H1 (cell line): ENCODE data around the gene FHL2. TPM values are rescaled to one million over a fixed set of nuclear protein-coding genes. Genes with fewer than 3 reads are reported as not detected.
A peak's percentile ranks its signal among the peaks of the same experiment; 100 is the strongest.

Source experiments
- BACH1 ChIP-seq: IDR thresholded peaks from 2 replicates; pipeline ENCODE4 v1.6.1; 2012; ENCODE audit warnings: low read length, improper control_type of control experiment
- GABPA ChIP-seq: IDR thresholded peaks from 2 replicates; pipeline ENCODE4 v1.6.1; 2011; ENCODE audit warnings: mild to moderate bottlenecking, low read length, moderate library complexity, borderline replicate concordance; ENCODE audit not compliant: insufficient read depth
- POLR2A ChIP-seq, 2 experiments: IDR thresholded peaks; 1 replicate in 1 of 2; 2 replicates in 1 of 2; pipeline ENCODE4 v1.6.1; 2011; ENCODE audit warnings: low read depth in 2 of 2, low read length in 2 of 2, mild to moderate bottlenecking in 2 of 2; ENCODE audit errors: control extremely low read depth in 1 of 2
- POLR2AphosphoS5 ChIP-seq: IDR thresholded peaks from 2 replicates; pipeline ENCODE4 v1.6.1; 2011; ENCODE audit warnings: low read depth, low read length
- RXRA ChIP-seq: IDR thresholded peaks from 2 replicates; pipeline ENCODE4 v1.6.1; 2011; ENCODE audit warnings: low read depth, mild to moderate bottlenecking, low read length, moderate library complexity; ENCODE audit not compliant: insufficient read depth
- TAF1 ChIP-seq: IDR thresholded peaks from 2 replicates; pipeline ENCODE4 v1.6.1; 2011; ENCODE audit warnings: mild to moderate bottlenecking, low read depth, low read length
- polyA plus RNA-seq, 7 experiments: library from polyadenylated mRNA; depleted of rRNA in 3 of 7; stranded (reverse) in 5 of 7; unstranded in 2 of 7; fragments of >200 nt in 5 of 7; fragments of 200-250 nt in 2 of 7; gene quantifications; 1 replicate in 5 of 7; 2 replicates in 1 of 7; 4 replicates in 1 of 7; pipeline versions ENCODE4 v1.2.1 to v1.2.3, GENCODE V29; 2011 to 2013; ENCODE audit warnings: missing spikeins in 2 of 7, mixed read lengths in 2 of 7
- total RNA-seq: library from RNA; stranded (reverse); fragmentation: NEBNext Ultra II Directional; extraction: Animal tissue kit (Norgen Biotek cat#: 25700); gene quantifications from 2 replicates; pipeline ENCODE4 v1.2.1, GENCODE V29; 2021

The FHL2 gene
- total and polyA plus RNA-seq, 2 of the 8 experiments (the other 6 are each of a cell fraction or from before 2014, with no cell fraction given), result 33.2 to 64.3 TPM

DNA sequence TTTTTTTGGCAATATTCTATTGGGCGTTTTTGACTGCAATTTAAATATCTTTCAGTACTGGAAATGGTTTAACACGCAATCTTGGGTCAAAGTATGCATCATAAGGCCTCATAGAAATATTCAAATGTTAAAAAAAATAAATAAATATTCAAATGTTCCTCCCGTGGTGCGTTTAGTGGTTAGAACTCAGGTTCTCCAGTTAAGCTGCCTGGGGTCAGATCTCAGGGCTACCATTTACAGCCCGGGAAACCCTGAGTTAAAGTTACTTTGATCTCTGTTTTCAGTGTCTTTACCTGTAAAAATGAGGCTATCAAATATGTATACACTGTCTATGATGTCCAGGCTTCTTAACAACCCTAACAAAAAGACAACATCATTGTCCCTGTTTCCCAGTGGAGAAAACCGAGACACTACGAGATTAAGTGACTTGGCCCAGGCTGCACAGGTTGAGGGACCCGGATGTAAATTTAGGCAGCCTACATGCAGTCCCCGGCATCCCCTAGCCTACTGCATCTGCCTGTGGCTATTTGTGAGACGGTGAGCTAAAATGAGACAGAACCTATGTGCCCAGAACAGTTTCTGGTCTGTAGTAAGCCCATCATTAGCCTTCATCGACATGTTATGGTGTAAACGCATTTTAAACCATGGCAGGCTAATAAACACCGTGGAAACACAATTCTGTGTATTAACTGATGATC lies 1.7 kb downstream of the FHL2 start (continued):
- TF ChIP-seq GABPA (no peak), POLR2AphosphoS5 (peak; percentile 62), RXRA (no peak), TAF1 (no peak), BACH1 (no peak), POLR2A (IDR thresholded peaks at IDR 0.05; ENCODE audit: control extremely low read depth in 1 of 2, low read depth in 2 of 2, low read length in 2 of 2) (peak in 1 of 2 experiments; percentile 55; a peak in 1 of 3 replicates)
